ENCODE results near the gene TYW1B.
"Not testable (repeated sequence)": the region's sequence is repeated elsewhere in the genome, so short reads cannot be mapped to it uniquely, and the experiment has no call there.

Gene TYW1B

DNA sequence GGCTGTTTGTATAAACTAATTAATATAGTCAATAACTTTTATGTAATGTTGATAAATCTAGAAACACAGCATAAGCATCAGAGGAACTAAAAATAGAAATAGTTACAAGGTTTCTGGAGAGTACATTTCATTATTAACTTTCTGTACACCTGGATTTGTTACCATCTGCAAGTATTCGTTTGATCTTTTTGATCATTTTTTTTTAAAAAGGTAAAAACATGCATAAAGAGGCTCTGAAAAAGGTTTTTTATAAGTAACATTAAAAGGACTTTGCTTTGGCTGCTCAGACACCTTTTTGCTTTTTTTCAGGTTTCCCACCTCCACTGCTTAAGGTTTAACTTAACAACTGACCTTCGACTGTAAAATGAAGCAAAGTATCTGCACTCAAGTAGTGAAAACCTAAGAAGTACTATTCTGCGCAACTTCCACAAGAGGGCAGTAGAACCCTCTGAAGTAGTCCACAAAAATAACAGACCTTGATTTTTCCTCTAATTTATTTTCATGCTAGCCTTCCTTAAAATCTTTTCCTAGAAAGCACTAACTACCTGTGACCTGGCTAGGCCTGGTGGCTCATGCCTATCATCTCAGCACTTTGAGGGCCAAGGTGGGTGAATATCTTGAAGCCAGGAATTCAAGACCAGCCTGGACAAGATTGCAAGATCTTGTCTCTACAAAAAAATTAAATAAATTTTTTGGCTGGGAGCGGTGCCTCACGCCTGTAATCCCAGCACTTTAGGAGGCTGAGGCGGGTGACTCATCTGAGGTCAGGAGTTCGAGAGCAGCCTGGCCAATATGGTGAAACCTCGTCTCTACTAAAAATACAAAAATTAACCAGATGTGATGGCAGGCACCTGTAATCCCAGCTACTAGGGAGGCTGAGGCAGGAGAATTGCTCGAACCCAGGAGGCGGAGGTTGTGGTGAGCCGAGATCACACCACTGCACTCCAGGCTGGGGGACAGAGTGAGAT lies 4.0 kb downstream of the TYW1B start:
- TF ChIP-seq, protein P1, sequence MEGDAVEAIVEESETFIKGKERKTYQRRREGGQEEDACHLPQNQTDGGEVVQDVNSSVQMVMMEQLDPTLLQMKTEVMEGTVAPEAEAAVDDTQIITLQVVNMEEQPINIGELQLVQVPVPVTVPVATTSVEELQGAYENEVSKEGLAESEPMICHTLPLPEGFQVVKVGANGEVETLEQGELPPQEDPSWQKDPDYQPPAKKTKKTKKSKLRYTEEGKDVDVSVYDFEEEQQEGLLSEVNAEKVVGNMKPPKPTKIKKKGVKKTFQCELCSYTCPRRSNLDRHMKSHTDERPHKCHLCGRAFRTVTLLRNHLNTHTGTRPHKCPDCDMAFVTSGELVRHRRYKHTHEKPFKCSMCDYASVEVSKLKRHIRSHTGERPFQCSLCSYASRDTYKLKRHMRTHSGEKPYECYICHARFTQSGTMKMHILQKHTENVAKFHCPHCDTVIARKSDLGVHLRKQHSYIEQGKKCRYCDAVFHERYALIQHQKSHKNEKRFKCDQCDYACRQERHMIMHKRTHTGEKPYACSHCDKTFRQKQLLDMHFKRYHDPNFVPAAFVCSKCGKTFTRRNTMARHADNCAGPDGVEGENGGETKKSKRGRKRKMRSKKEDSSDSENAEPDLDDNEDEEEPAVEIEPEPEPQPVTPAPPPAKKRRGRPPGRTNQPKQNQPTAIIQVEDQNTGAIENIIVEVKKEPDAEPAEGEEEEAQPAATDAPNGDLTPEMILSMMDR (IDR thresholded peaks at IDR 0.05): peak; percentile 71
- H3K27ac ChIP-seq: not testable (repeated sequence)

DNA sequence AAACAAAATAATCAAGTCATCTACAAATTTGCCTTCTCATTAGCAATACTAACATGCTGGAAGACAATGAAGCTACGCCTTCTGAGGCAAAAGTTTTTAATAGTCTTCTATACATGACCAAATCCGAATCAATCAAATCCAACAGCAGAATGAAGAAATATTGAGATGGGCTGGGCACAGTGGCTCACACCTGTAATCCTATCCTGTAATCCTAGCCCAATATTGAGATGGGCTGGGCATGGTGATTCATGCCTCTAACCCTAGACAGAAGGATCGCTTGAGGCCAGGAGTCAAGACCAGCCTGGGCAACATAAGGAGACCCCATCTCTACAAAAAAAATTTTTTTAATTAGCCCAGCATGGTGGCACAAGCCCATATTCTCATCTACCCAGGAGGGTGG lies 5.5 kb downstream of the TYW1B start:
- H3K27ac ChIP-seq: not testable (repeated sequence)

DNA sequence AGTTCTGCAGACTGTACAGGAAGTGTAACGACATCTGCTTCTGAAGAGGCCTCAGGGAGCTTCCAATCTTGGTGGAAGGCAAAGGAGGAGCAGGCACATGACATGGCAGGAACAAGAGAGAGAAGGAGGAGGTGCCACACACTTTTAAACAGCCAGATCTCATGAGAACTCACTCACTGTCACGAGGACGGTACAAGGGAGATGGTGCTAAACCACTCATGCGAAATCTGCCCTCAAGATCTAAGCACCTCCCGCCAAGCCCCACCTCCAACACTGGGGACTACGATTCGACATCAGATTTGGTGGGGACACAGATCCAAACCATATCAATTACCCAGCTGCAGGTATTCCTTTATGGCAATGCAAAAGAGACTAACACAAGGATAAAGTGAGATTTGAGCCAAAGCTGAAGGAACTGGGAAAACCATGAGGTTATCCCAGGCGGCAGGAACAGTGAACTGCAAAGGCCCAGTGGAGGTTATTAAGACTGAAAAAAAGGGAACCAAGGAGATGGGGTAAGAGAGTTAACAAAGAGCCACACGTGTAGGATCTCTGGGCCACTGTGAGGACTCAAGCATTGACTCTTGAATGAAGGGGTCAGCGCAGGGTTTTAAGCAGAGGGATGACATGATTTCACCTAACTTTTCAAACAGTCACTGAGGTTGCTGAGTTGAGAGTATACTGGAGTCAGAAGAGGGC lies 9.2 kb downstream of the TYW1B start:
- H3K27ac ChIP-seq: peak overlapping the region; percentile 66; the same call in 1 of the 2 replicates

DNA sequence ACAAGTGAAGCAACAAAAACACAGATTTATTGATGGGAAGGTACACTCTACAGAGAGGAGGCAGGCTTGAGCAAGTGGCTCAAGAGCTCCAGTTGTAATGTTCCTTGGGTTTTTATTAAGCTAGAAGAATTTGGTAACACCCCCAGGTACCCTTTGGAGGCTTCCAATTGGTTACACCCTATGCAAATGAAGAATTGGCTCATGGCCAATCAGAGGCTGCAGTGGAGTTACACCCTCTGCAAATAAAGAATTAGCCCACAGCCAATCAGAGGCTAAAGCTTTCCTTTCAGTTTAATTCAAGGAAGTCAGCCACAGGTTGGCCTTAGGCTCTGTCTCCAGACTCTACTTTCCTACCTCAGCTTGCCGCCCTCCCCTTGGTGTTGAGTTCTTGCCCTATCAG lies 10.3 kb downstream of the TYW1B start:
- TF ChIP-seq, protein P1 (IDR thresholded peaks at IDR 0.05): peak; percentile 45
- peak overlapping the region; percentile 66 for H3K27ac ChIP-seq

DNA sequence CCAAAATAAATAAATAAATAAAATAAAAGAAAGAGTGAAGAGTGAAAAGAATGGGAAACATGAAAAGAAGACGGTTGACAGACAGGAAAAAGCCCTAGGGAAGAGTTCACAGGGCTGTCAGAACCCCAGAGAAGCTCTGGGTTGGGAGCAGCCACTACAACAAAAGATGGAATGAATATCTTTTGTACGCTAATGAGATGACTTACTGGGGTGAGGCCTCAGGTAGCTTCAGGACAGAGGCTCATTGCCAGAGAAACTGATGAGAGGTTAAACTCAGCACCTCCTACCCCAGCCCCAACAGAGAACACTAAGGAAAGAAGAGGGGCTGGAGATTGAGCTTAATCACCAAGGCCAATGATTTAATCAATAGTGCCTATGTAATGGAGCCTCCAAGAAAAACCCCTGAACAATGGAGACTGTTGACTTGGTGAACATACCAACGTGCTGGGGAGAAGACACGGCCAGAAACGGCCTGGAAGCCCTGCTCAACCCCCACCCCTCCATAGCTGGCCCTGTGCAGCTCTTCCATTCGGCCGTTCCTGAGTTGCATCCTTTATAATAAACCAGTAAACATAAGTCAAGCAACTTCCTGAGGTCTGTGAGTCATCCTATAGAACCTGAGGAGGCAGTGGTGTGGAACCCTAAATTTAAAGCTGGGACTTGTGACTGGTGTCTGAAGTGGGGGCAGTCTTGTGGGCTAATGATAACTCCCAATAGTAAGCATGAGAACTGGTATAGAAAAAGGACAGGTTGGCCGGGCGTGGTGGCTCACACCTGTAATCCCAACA lies 11.4 kb downstream of the TYW1B start:
- not testable (repeated sequence) for H3K27ac ChIP-seq

DNA sequence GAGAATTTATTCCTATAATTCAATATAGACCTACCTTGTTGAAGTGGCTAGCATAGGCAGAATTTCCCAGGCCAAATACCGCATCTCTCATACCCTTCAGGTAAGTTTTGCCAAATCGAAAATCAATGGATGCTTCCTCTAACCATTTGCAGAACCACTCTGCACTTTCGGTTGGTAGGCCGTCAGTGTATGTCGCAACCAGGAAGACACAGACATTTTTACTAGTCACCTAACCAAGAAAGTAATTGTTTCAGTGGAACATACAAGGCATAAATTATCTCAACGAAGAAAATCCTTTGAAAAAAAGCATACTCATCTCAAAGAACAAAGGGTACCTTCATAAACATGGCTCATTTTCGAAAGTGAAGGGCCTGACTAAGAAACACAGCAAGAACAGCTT lies 17.6 kb downstream of the TYW1B start:
- not testable (repeated sequence) for H3K27ac ChIP-seq

DNA sequence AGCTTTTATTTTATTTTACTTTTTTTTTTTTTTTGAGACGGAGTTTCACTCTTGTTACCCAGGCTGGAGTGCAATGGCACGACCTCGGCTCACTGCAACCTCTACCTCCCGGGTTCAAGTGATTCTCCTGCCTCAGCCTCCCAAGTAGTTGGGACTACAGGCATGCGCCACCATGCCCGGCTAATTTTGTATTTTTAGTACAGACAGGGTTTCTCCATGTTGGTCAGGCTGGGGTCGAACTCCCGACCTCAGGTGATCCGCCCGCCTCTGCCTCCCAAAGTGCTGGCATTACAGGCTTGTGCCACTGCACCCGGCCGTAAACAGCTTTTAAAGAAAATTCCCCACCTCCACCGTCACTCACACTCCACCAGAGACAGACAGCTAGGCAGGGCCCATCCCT lies 19.5 kb downstream of the TYW1B start:
- H3K27ac ChIP-seq: not testable (repeated sequence)

DNA sequence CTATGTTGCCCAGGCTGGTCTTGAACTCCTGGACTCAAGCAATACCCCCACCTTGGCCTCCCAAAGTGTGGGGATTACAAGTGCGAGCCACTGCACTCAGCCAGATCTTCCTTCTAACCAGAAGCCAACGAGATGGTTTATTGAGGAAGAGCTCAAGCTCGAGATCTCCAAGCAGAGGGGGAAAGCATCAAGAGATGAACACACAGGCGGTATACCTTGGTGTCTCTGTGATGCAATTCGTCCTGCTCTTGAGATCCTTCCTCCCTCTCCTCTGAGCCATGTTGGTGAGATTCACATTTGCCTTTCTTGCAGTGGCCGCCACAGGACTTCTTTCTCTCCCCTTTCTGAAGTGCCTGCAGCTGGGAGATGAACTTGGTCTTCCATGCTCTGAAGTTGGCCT lies 21.1 kb downstream of the TYW1B start:
- H3K27ac ChIP-seq: not testable (repeated sequence)

DNA sequence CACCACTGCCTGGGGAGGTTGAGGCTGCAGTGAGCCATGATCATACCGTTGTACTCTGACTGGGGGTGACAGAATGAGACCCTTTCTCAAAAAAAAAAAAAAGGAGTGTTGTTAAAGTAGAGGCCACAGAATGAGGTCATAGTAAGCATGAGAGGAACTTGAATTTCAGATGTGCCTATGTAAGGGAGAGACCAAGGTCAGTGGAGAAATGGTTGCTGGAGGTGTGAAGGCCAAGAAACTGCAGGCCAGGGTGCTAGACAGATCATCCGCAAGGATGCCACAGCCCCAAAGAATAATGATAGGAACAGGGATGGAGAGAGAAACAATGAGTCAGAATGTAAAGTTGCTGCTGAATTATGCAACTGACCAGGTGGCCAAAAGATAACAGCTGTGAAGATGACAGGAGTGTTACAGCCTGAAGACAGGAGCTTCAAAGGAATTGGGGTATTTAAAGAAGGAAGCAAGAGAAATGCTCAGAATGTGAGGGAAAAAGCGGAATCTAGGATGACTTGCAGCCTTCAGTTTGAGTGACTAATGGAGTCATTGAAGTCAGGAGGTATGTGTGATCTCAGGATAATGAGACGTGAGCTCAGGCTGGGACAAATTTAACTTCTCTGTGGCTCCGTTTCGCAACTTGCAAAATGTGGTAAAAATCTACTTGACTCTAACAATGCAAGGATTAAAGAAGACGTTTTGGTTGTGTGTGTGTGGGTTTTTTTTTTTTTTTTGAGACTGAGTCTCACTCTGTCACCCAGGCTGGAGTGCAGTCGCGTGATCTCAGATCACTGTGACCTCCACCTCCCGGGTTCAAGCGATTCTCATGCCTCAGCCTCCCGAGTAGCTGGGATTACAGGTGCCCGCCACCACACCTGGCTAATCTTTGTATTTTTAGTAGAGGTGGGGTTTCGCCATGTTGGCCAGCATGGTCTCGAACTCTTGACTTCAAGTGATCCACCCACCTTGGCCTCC lies 22.2 kb downstream of the TYW1B start:
- H3K27ac ChIP-seq: no peak overlapping the region
- TF ChIP-seq, protein P1 (IDR thresholded peaks at IDR 0.05): no peak
- TF ChIP-seq ZFX (IDR thresholded peaks at IDR 0.05; ENCODE audit: borderline replicate concordance): no peak

DNA sequence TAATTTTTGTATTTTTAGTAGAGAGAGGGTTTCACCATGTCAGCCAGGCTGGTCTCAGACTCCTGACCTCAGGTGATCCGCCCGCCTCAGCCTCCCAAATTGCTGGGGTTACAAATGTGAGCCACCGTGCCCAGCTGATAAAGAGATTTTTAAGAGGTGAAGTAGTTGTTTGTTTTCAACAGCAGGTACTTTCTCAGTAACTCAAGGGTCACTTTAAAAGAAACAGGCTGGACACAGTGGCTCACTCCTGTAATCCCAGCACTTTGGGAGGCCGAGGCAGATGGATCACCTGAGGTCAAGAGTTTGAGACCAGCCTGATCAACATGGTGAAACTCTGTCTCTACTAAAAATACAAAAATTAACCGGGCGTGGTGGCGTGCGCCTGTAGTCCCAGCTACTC lies 24.2 kb downstream of the TYW1B start:
- H3K27ac ChIP-seq: not testable (repeated sequence)

DNA sequence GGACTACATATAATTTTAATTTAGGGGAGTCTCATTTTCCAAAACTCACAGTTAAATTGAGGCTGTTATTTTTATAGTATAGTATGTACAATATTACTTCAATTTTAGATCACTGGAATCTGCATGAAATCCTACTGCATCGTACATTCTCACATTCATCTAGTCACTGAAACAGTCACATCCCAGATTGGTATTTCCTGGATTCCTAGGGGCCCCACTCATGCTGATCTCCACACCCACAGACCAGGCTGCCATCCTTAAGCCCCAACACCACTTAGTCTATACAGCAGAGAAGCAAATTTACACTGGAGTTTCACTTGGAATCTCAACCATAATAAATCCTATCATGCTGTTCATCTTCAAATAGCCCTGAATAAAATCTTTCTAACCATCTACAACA lies 26.4 kb downstream of the TYW1B start:
- not testable (repeated sequence) for H3K27ac ChIP-seq

DNA sequence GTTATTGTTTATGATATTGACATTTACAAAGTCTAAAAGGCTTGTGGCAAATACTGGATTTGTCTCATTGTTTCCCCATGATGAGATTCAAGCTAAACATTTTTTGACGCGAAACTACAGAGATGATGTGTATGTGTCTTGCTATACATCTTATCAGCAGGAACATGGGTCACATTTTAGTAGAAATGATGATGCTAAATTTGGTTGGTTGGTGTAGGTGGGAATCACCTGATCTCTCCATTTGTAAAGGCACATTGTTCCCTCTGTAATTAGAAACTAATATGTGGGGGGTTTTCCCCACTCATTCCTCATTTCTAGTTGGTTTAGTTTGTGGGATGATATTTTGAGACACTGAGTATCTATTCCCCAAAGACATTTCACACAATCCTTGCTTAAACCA lies 32.6 kb downstream of the TYW1B start:
- not testable (repeated sequence) for H3K27ac ChIP-seq

Data from 22Rv1 (cell line).